Activated CD8-positive, alpha-beta T cell treated with anti-CD3 and anti-CD28 coated beads for 36 hours (primary cell): Measurements from ENCODE around the gene SLX4IP. TPM values are rescaled to one million over a fixed set of nuclear protein-coding genes. Genes with fewer than 3 reads are reported as not detected.

Experiments
- ATAC-seq: fragments of 200-7000 bp; cut with Tn5 transposase; one replicate; pipeline ENCODE4 v1.10.0; 2021; ENCODE audit warnings: mild to moderate bottlenecking, moderate library complexity
- CTCF ChIA-PET: fragments of 350-600 bp; sonication (Branson Sonifier 250); formaldehyde crosslinking; loops from one replicate; lab custom pipeline; 2021; ENCODE audit warnings: antibody characterized with exemption; lab: Charles Lee
- POLR2A ChIA-PET: fragments of 350-600 bp; sonication (Branson Sonifier 250); formaldehyde crosslinking; loops from one replicate; lab custom pipeline; 2021; ENCODE audit warnings: antibody characterized with exemption; lab: Charles Lee
- DNase-seq: peaks from one replicate; pipeline ENCODE4 v3.0.0-alpha.2; 2020
- H3K27ac Mint-ChIP-seq: one replicate; pipeline ENCODE4 v1.8.0; 2021; ENCODE audit warnings: mild to moderate bottlenecking, mixed read lengths
- H3K27me3 Mint-ChIP-seq: one replicate; pipeline ENCODE4 v1.8.0; 2021; ENCODE audit warnings: mixed read lengths
- H3K36me3 Mint-ChIP-seq: one replicate; pipeline ENCODE4 v1.8.0; 2021; ENCODE audit warnings: low read depth, mixed read lengths
- H3K4me1 Mint-ChIP-seq: one replicate; pipeline ENCODE4 v1.8.0; 2021; ENCODE audit warnings: low read depth, mixed read lengths
- H3K4me3 Mint-ChIP-seq: one replicate; pipeline ENCODE4 v1.8.0; 2021; ENCODE audit warnings: mild to moderate bottlenecking, moderate library complexity, mixed read lengths
- H3K9me3 Mint-ChIP-seq: one replicate; pipeline ENCODE4 v1.8.0; 2021; ENCODE audit warnings: mixed read lengths
- intact Hi-C: fragments of 100-400 bp; cut with micrococcal nuclease; formaldehyde crosslinking; loops from one replicate; pipeline ENCODE4 v1.10.0; 2022
- total RNA-seq, 2 experiments: library from RNA; stranded (reverse); gene quantifications; one replicate each; pipeline ENCODE4 v1.2.3, GENCODE V29; 2021
- TF ChIP-seq, protein P1 (sequence below): fragments of 200-600 bp; IDR thresholded peaks from one replicate; pipeline ENCODE4 v1.8.0; 2022; ENCODE audit warnings: antibody characterized with exemption, mild to moderate bottlenecking

SLX4IP gene
- total RNA-seq, 2 experiments from 2014 or later = 6.5 to 7.3 TPM

DNA sequence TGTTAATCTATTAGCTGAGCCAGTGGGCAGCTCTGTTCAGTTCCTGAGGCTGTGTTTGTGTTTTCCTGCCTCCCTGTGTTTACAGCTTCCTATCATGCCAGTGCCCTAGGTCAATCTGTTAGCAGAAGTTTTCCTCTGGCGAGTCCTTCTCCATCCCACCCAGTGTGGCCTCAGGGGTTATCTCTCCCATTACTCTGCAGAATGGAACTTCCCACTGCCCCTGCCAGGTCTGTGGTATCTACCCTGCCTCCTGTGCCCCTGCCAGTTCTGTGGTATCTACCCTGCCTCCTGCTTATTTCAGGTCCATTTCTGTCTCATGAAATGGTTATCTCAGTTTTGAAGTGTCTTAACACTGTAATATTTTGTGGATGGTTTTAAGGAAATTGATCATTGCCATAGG lies 63.1 kb downstream of the SLX4IP start:
- ChIA-PET CTCF (no interaction called here), POLR2A (interaction anchor here (0.6 kb wide), 1 partner anchor 143 kb away, joined by 4 read pairs; no protein-coding TSS in a partner anchor)
- TF ChIP-seq, protein P1, sequence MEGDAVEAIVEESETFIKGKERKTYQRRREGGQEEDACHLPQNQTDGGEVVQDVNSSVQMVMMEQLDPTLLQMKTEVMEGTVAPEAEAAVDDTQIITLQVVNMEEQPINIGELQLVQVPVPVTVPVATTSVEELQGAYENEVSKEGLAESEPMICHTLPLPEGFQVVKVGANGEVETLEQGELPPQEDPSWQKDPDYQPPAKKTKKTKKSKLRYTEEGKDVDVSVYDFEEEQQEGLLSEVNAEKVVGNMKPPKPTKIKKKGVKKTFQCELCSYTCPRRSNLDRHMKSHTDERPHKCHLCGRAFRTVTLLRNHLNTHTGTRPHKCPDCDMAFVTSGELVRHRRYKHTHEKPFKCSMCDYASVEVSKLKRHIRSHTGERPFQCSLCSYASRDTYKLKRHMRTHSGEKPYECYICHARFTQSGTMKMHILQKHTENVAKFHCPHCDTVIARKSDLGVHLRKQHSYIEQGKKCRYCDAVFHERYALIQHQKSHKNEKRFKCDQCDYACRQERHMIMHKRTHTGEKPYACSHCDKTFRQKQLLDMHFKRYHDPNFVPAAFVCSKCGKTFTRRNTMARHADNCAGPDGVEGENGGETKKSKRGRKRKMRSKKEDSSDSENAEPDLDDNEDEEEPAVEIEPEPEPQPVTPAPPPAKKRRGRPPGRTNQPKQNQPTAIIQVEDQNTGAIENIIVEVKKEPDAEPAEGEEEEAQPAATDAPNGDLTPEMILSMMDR = no peak
- DNase-seq (no peak), ATAC-seq (no peak)
- H3K4me1 Mint-ChIP-seq = peaks cover 43% of the 10 kb centered on the region
- H3K27ac Mint-ChIP-seq = no peak overlapping the region
- H3K27me3 Mint-ChIP-seq = no peaks in the 10 kb centered on the region
- intact Hi-C loops = no loop called here
- no peaks in the 10 kb centered on the region for H3K9me3 Mint-ChIP-seq
- no peaks in the 10 kb centered on the region for H3K36me3 Mint-ChIP-seq
- no peak overlapping the region for H3K4me3 Mint-ChIP-seq

DNA sequence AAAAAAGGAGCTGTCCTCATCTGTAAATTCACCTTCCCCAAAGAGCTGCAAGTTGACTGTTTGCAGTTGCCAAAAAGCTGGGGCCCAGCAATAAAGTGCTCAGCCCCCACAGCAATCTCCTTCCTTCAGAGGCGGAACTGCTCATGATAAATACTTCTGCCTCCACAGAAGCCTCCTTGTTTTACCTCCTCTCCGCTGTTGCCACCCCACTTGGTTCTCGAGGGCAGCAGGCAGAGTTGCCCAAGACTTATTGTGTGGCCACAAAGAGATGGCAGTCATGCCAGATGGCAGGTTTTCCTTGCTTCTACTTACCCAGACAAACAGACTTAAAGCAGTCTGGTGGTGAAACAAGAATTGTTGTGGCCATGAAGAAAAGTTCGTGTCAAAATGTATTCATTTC lies 66.3 kb downstream of the SLX4IP start:
- Mint-ChIP-seq H3K36me3 (no peaks in the 10 kb centered on the region), H3K4me3 (peak overlapping the region; percentile 78), H3K4me1 (peaks cover 33% of the 10 kb centered on the region), H3K9me3 (no peaks in the 10 kb centered on the region), H3K27ac (peak overlapping the region; percentile 89), H3K27me3 (no peaks in the 10 kb centered on the region)
- ATAC-seq (peak; percentile 35), DNase-seq (peak; percentile 33)
- ChIA-PET POLR2A (no interaction called here), CTCF (no interaction called here)
- TF ChIP-seq, protein P1 = no peak
- intact Hi-C loops = no loop called here

DNA sequence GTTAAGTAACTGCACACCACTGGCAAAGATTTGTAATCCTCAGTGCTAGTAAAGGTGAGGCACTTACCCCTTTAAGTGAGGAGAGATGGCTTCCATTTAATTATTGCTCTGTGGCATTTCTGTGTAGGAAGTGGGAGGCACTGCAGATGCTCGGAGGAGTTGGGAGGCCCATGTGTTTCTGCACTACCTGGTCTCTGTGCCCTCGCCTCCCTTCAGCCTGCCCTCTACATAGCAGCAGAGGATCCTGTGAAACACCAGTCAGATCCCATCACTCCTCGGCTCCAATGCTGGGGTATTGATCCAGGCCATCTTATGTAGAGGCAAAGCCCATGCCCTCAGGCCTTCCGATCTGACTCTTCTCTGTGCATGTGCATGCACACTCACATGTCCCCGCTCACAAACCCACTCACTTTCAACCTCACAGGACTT lies 67.0 kb downstream of the SLX4IP start:
- Mint-ChIP-seq H3K27me3 (no peaks in the 10 kb centered on the region), H3K9me3 (no peaks in the 10 kb centered on the region), H3K4me3 (peak overlapping the region; percentile 78), H3K4me1 (peaks cover 29% of the 10 kb centered on the region), H3K27ac (peak overlapping the region; percentile 89), H3K36me3 (no peaks in the 10 kb centered on the region)
- TF ChIP-seq, protein P1 = no peak
- ChIA-PET POLR2A (no interaction called here), CTCF (no interaction called here)
- ATAC-seq (peak; percentile 87), DNase-seq (peak; percentile 58)
- intact Hi-C loops = no loop called here

DNA sequence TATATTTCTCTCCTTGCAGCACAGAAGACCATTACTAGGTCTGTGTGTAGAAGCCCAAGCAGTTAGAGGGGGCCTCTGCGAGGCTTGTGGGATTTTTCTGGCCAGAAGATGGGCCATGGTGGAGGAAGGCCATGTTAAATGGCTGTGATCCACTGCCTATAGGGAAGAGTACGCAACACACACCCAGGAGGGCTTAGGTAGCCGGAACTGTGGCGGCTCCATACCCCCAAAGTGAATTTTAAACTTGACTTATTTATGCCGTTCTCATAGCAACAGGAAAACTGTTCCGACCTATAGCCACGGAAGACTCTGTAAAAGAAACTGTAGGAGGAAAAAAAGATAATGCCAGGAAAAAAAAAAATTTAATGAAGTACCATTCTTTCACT lies 69.5 kb downstream of the SLX4IP start:
- CTCF ChIA-PET = interaction anchor here (1.0 to 1.4 kb wide), 2 partner anchors 18 to 26 kb away, joined by 3 to 4 read pairs; no protein-coding TSS in a partner anchor

More for the DNA sequence above, 69.5 kb downstream of the SLX4IP start:
- intact Hi-C loops = no loop called here
- Mint-ChIP-seq H3K4me3 (no peak overlapping the region), H3K4me1 (peaks cover 25% of the 10 kb centered on the region), H3K9me3 (no peaks in the 10 kb centered on the region), H3K27ac (no peak overlapping the region), H3K36me3 (peaks cover 3% of the 10 kb centered on the region), H3K27me3 (no peaks in the 10 kb centered on the region)
- POLR2A ChIA-PET = interaction anchor here (0.8 kb wide), 1 partner anchor 13 kb away, joined by 4 read pairs; no protein-coding TSS in a partner anchor
- ATAC-seq (no peak), DNase-seq (no peak)
- TF ChIP-seq, protein P1 = no peak
